Spleen (tissue), 7 donors: Measurements from ENCODE around the gene NGEF.

Experiments used
- CTCF ChIP-seq, 11 experiments: fragments of 200-600 bp in 7 of 11; fragments of 450-650 bp in 4 of 11; sonication (generic) in 4 of 11; IDR thresholded peaks in 8 of 11; conservative IDR thresholded peaks in 3 of 11; 1 replicate in 7 of 11; 2 replicates in 4 of 11; pipeline versions ENCODE4 v1.4.0 to v1.8.0; 2016 to 2021; ENCODE audit warnings: antibody characterized with exemption in 11 of 11, inconsistent platforms in 4 of 11, mild to moderate bottlenecking in 1 of 11
- POLR2A ChIP-seq, 3 donors: fragments of 450-650 bp; IDR thresholded peaks; one replicate each; pipeline ENCODE4 v1.5.1; 2017; ENCODE audit warnings: antibody characterized with exemption in 3 of 3, mild to moderate bottlenecking in 1 of 3
- POLR2AphosphoS5 ChIP-seq, 3 donors: sonication (generic); formaldehyde crosslinking; IDR thresholded peaks; one replicate each; pipeline ENCODE4 v1.5.1; 2017; ENCODE audit warnings: antibody characterized with exemption in 3 of 3
- donor health status: DM: no; HTN: no; CAD: no; lungs with moderate emphysema.
- donor health status: DM: no; HTN: no; CAD: no.
- donor health status: DM: no; HTN: no; CAD: no.

- TF ChIP-seq CTCF (IDR thresholded peaks at IDR 0.05 in 8 of 11, conservative IDR thresholded peaks at IDR 0.05 in 3 of 11) (no peak), POLR2AphosphoS5 (IDR thresholded peaks at IDR 0.05) (no peak), POLR2A (IDR thresholded peaks at IDR 0.05) (no peak)
Measured at GRCh38 chr2:233009661-233010060, 3.4 kb downstream of the NGEF start.
